Keratinocyte (primary cell): Measurements from ENCODE around the gene GOLGA6L9. TPM values are rescaled to one million over a fixed set of nuclear protein-coding genes. Genes with fewer than 3 reads are reported as not detected.
"Not testable (repeated sequence)": the region's sequence is repeated elsewhere in the genome, so short reads cannot be mapped to it uniquely, and the experiment has no call there.

Experiments used
- DNase-seq: peaks from one replicate; pipeline ENCODE4 v3.0.0-alpha.2; 2011; ENCODE audit warnings: low read depth, missing footprints, low spot score
- FAIRE-seq: peaks from 2 replicates; lab custom pipeline; 2011; peaks lifted over from hg19 to GRCh38; lab: Jason Lieb, UNC
- H2AFZ ChIP-seq: 2 replicates; pipeline ENCODE4 v1.6.0; 2012; ENCODE audit warnings: low read length, control low read depth, inconsistent platforms; ENCODE audit not compliant: control insufficient read depth
- H3K27ac ChIP-seq: 2 replicates; pipeline ENCODE4 v1.5.1; 2011; ENCODE audit warnings: low read length; ENCODE audit not compliant: control insufficient read depth, insufficient read depth
- H3K27me3 ChIP-seq: 3 replicates; pipeline ENCODE4 v1.6.0; 2011; ENCODE audit warnings: low read length; ENCODE audit not compliant: control insufficient read depth, insufficient read depth; ENCODE audit errors: extremely low read depth
- H3K36me3 ChIP-seq, 2 experiments: 2 replicates in 1 of 2; 3 replicates in 1 of 2; pipeline ENCODE4 v1.5.1; 2011; ENCODE audit warnings: low read length in 2 of 2, mild to moderate bottlenecking in 1 of 2; ENCODE audit not compliant: control insufficient read depth in 2 of 2, insufficient read depth in 2 of 2; ENCODE audit errors: extremely low read depth in 1 of 2
- H3K4me1 ChIP-seq: 3 replicates; pipeline ENCODE4 v1.5.1; 2011; ENCODE audit warnings: low read length; ENCODE audit not compliant: control insufficient read depth, insufficient read depth; ENCODE audit errors: extremely low read depth
- H3K4me2 ChIP-seq: 3 replicates; pipeline ENCODE4 v1.6.0; 2011; ENCODE audit warnings: low read depth, low read length; ENCODE audit not compliant: control insufficient read depth, insufficient read depth; ENCODE audit errors: extremely low read depth
- H3K4me3 ChIP-seq, 3 experiments: fragments of 200-600 bp in 1 of 3; sonication (generic) in 1 of 3; 2 replicates in 2 of 3; 3 replicates in 1 of 3; pipeline ENCODE4 v1.5.1; 2011 to 2016; ENCODE audit warnings: low read length in 3 of 3, mild to moderate bottlenecking in 3 of 3, control low read depth in 2 of 3, inconsistent platforms in 1 of 3, low read depth in 1 of 3, mixed read lengths in 1 of 3, mixed run types in 1 of 3, moderate library complexity in 1 of 3; ENCODE audit not compliant: control insufficient read depth in 2 of 3, insufficient read depth in 2 of 3; ENCODE audit errors: extremely low read depth in 1 of 3
- H3K79me2 ChIP-seq: 2 replicates; pipeline ENCODE4 v1.6.0; 2012; ENCODE audit warnings: low read length; ENCODE audit not compliant: control insufficient read depth, insufficient read depth
- H3K9ac ChIP-seq: 3 replicates; pipeline ENCODE4 v1.6.0; 2011; ENCODE audit warnings: low read length; ENCODE audit not compliant: control insufficient read depth, insufficient read depth; ENCODE audit errors: extremely low read depth
- H3K9me1 ChIP-seq: 3 replicates; pipeline ENCODE4 v1.6.0; 2011; ENCODE audit warnings: low read length; ENCODE audit not compliant: control insufficient read depth, insufficient read depth; ENCODE audit errors: extremely low read depth
- H3K9me3 ChIP-seq: 2 replicates; pipeline ENCODE4 v1.5.1; 2012; ENCODE audit warnings: low read depth, low read length; ENCODE audit not compliant: control insufficient read depth
- H4K20me1 ChIP-seq: 3 replicates; pipeline ENCODE4 v1.6.0; 2011; ENCODE audit warnings: low read length; ENCODE audit not compliant: control insufficient read depth, insufficient read depth; ENCODE audit errors: extremely low read depth
- CTCF ChIP-seq, 3 experiments: IDR thresholded peaks in 1 of 3; conservative IDR thresholded peaks in 1 of 3; optimal IDR thresholded peaks in 1 of 3; 2 replicates in 2 of 3; 3 replicates in 1 of 3; pipeline versions ENCODE3 to v1.5.1; 2011; ENCODE audit warnings: low read length in 3 of 3, mild to moderate bottlenecking in 3 of 3, moderate library complexity in 2 of 3, control low read depth in 1 of 3, inconsistent platforms in 1 of 3; ENCODE audit not compliant: insufficient read depth in 2 of 3; ENCODE audit errors: extremely low read depth in 1 of 3
- EZH2 ChIP-seq: IDR thresholded peaks from one replicate; pipeline ENCODE4 v1.6.1; 2012; ENCODE audit warnings: inconsistent platforms, mild to moderate bottlenecking, low read length, moderate library complexity
- dilution Hi-C: fragments of 300-500 bp; cut with MboI; formaldehyde crosslinking; loops from one replicate; pipeline ENCODE4 v1.7.0; 2020; ENCODE audit warnings: low sequenced_read_pairs; ENCODE audit not compliant: extremely low pct_ligation_motif_present
- polyA plus RNA-seq, 5 experiments: library from polyadenylated mRNA; depleted of rRNA in 3 of 5; stranded (reverse) in 3 of 5; stranded (forward) in 1 of 5; unstranded in 1 of 5; fragments of >200 nt; gene quantifications; 1 replicate in 1 of 5; 2 replicates in 3 of 5; 3 replicates in 1 of 5; pipeline versions ENCODE4 v1.2.1 to v1.2.3, GENCODE V29; 2011 to 2012; ENCODE audit warnings: missing spikeins in 2 of 5, low read depth in 1 of 5, low replicate concordance in 1 of 5

The GOLGA6L9 gene
- polyA plus RNA-seq, 1 donor (not counting 4 experiments of a cell fraction or from before 2014, with no cell fraction given) = 3.1 TPM

DNA sequence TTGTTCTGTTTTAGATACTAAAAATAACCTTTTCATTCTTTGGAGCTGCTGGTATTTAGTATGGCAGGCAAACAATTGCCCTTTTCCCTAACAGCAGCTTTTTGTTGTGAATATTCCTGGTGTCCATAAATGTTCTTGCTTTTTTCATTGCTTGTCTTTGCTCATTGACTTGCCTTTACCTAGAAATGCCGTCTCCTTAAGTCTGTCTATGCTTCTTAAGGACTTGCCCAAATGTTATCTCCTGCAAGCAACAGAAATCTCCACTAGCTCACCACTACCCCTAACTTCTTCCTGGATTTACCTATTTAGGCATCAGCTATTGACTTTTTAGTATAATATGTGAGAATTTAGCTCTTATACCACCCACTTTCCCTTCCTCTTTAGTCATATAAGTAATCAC, 37.5 kb upstream of the GOLGA6L9 start:
- H2AFZ ChIP-seq, H3K9ac ChIP-seq, FAIRE-seq, H3K27me3 ChIP-seq, H4K20me1 ChIP-seq, H3K4me2 ChIP-seq, H3K79me2 ChIP-seq, H3K9me3 ChIP-seq, dilution Hi-C loops, H3K27ac ChIP-seq, H3K4me3 ChIP-seq, H3K9me1 ChIP-seq, DNase-seq, H3K4me1 ChIP-seq, H3K36me3 ChIP-seq: not testable (repeated sequence)

DNA sequence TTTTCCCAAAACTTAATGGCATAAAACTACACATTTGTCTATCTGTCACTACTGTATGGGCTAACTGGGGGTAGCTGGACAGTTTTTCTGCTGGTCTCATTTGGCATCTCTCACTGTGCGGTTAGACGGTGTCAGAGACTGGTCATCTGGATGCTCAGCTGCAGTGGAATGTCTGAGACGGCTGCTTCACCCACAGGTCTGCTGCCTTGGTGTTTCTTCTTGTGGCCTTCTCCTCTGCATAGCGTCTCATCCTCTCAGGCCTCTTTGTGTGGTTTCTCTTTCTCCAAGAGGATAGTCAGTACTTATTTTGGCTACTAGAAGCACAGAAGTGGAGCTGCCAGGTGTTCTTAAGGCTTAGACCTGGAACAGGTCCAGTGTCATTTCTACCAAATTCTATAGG, 35.9 kb upstream of the GOLGA6L9 start:
- Histone ChIP-seq H3K27me3 (no peaks in the 10 kb centered on the region), H3K79me2 (peaks cover 3% of the 10 kb centered on the region), H2AFZ (no peak overlapping the region), H3K27ac (no peak overlapping the region), H3K36me3 (peaks cover 0 to 1% of the 10 kb centered on the region in 2 experiments), H3K4me2 (no peak overlapping the region), H3K9me3 (no peaks in the 10 kb centered on the region), H3K4me1 (no peaks in the 10 kb centered on the region), H3K9me1 (no peaks in the 10 kb centered on the region), H3K9ac (no peak overlapping the region), H4K20me1 (no peaks in the 10 kb centered on the region), H3K4me3 (no peak overlapping the region)
- no peak for DNase-seq
- dilution Hi-C loops = no loop called here
- FAIRE-seq = no peak
- no peak for TF ChIP-seq EZH2
- TF ChIP-seq CTCF (optimal IDR thresholded peaks at IDR 0.05 in 1 of 3, IDR thresholded peaks at IDR 0.05 in 1 of 3, conservative IDR thresholded peaks at IDR 0.05 in 1 of 3; ENCODE audit: extremely low read depth in 1 of 3, insufficient read depth in 2 of 3, low read length in 3 of 3) = no peak

GRCh38 chr15:82395788-82396187, 33.8 kb upstream of the GOLGA6L9 start:
- DNase-seq, H3K36me3 ChIP-seq, H3K79me2 ChIP-seq, H3K9me3 ChIP-seq, H3K27me3 ChIP-seq, H3K27ac ChIP-seq, H3K9me1 ChIP-seq, H4K20me1 ChIP-seq, dilution Hi-C loops, FAIRE-seq, H3K4me3 ChIP-seq, H3K9ac ChIP-seq, H2AFZ ChIP-seq, H3K4me2 ChIP-seq, H3K4me1 ChIP-seq: not testable (repeated sequence)
